CD14-positive monocyte (primary cell): Measurements from ENCODE around the gene SLC9A7. TPM values are rescaled to one million over a fixed set of nuclear protein-coding genes. Genes with fewer than 3 reads are reported as not detected.
"Not testable (repeated sequence)": the region's sequence is repeated elsewhere in the genome, so short reads cannot be mapped to it uniquely, and the experiment has no call there.

Experiments
- DNase-seq, 3 donors: peaks; one replicate each; pipeline ENCODE4 v3.0.0-alpha.2; 2011 to 2022
- H2AFZ ChIP-seq: 2 replicates; pipeline ENCODE4 v1.6.0; 2012; ENCODE audit warnings: mild to moderate bottlenecking, low read depth, low read length, inconsistent platforms; ENCODE audit not compliant: insufficient read depth, poor library complexity, severe bottlenecking
- H3K27ac ChIP-seq, 2 donors: 1 replicate in 1 of 2; 2 replicates in 1 of 2; pipeline ENCODE4 v1.5.1; 2012 to 2013; ENCODE audit warnings: low read length in 2 of 2, control low read depth in 1 of 2, inconsistent platforms in 1 of 2, low read depth in 1 of 2, mild to moderate bottlenecking in 1 of 2
- H3K27me3 ChIP-seq, 2 donors: one replicate each; pipeline versions ENCODE4 v1.6.0 to v1.6.1; 2011 to 2013; ENCODE audit warnings: low read length in 2 of 2; ENCODE audit not compliant: control insufficient read depth in 2 of 2, insufficient read depth in 2 of 2
- H3K36me3 ChIP-seq, 2 donors: replicated peaks in 1 of 2; 1 replicate in 1 of 2; 2 replicates in 1 of 2; pipeline versions ENCODE4 v1.5.1 to v1.6.1; 2012 to 2013; ENCODE audit warnings: low read length in 2 of 2, control low read depth in 1 of 2, inconsistent platforms in 1 of 2, mild to moderate bottlenecking in 1 of 2; ENCODE audit not compliant: insufficient read depth in 2 of 2, control insufficient read depth in 1 of 2
- H3K4me1 ChIP-seq, 2 donors: 1 replicate in 1 of 2; 2 replicates in 1 of 2; pipeline versions ENCODE4 v1.5.1 to v1.6.1; 2012 to 2013; ENCODE audit warnings: low read length in 2 of 2, control low read depth in 1 of 2, inconsistent platforms in 1 of 2, mild to moderate bottlenecking in 1 of 2, moderate library complexity in 1 of 2; ENCODE audit not compliant: insufficient read depth in 2 of 2, control insufficient read depth in 1 of 2
- H3K4me2 ChIP-seq: replicated peaks from 2 replicates; pipeline ENCODE3; 2012; ENCODE audit warnings: low read length, moderate library complexity, mild to moderate bottlenecking; ENCODE audit not compliant: poor library complexity, severe bottlenecking; ENCODE audit errors: extremely low read depth
- H3K4me3 ChIP-seq, 3 experiments: fragments of 200-600 bp in 1 of 3; sonication (generic) in 1 of 3; replicated peaks in 1 of 3; 1 replicate in 2 of 3; 2 replicates in 1 of 3; pipeline ENCODE4 v1.5.1; 2011 to 2013; ENCODE audit warnings: low read length in 3 of 3, mild to moderate bottlenecking in 3 of 3, control low read depth in 2 of 3, low read depth in 2 of 3, inconsistent platforms in 1 of 3, moderate library complexity in 1 of 3
- H3K79me2 ChIP-seq: 2 replicates; pipeline ENCODE4 v1.6.0; 2012; ENCODE audit warnings: mild to moderate bottlenecking, control low read depth, inconsistent platforms, low read length, moderate library complexity; ENCODE audit not compliant: insufficient read depth
- H3K9ac ChIP-seq: 2 replicates; pipeline ENCODE4 v1.6.0; 2017; ENCODE audit warnings: low read length, mild to moderate bottlenecking; ENCODE audit not compliant: insufficient read depth, poor library complexity, severe bottlenecking
- H3K9me3 ChIP-seq, 2 donors: replicated peaks in 1 of 2; 1 replicate in 1 of 2; 2 replicates in 1 of 2; pipeline versions ENCODE4 v1.5.1 to v1.6.1; 2012 to 2013; ENCODE audit warnings: low read length in 2 of 2, control low read depth in 1 of 2; ENCODE audit not compliant: control insufficient read depth in 1 of 2, insufficient read depth in 1 of 2
- H4K20me1 ChIP-seq: 2 replicates; pipeline ENCODE4 v1.6.0; 2012; ENCODE audit warnings: mild to moderate bottlenecking, low read length, control low read depth, moderate library complexity; ENCODE audit not compliant: insufficient read depth
- H3K27ac Mint-ChIP-seq, 7 donors: one replicate each; pipeline ENCODE4 v1.8.0; 2020; ENCODE audit warnings: mild to moderate bottlenecking in 7 of 7, mixed read lengths in 7 of 7, moderate library complexity in 6 of 7, inconsistent platforms in 2 of 7
- H3K27me3 Mint-ChIP-seq, 3 donors: one replicate each; pipeline ENCODE4 v1.8.0; 2021 to 2022; ENCODE audit warnings: low read depth in 3 of 3, mild to moderate bottlenecking in 3 of 3, mixed read lengths in 3 of 3, moderate library complexity in 3 of 3, inconsistent platforms in 1 of 3
- H3K36me3 Mint-ChIP-seq, 2 donors: one replicate each; pipeline ENCODE4 v1.8.0; 2020; ENCODE audit warnings: mixed read lengths in 2 of 2, inconsistent platforms in 1 of 2, mild to moderate bottlenecking in 1 of 2
- H3K4me1 Mint-ChIP-seq: one replicate; pipeline ENCODE4 v1.8.0; 2020; ENCODE audit warnings: mild to moderate bottlenecking, mixed read lengths
- H3K4me3 Mint-ChIP-seq, 2 donors: one replicate each; pipeline ENCODE4 v1.8.0; 2020; ENCODE audit warnings: mild to moderate bottlenecking in 2 of 2, mixed read lengths in 2 of 2, moderate library complexity in 1 of 2
- H3K9me3 Mint-ChIP-seq, 7 donors: one replicate each; pipeline ENCODE4 v1.8.0; 2020 to 2022; ENCODE audit warnings: mixed read lengths in 7 of 7, mild to moderate bottlenecking in 6 of 7, moderate library complexity in 6 of 7, inconsistent platforms in 2 of 7
- WGBS: methylation state at CpG from one replicate; pipeline ENCODE4 v1.1.5; 2013; ENCODE audit warnings: missing lambda C conversion rate; ENCODE audit not compliant: insufficient coverage; 5-methylcytosine and 5-hydroxymethylcytosine counted together
- intact Hi-C, 2 donors: fragments of 100-400 bp; cut with micrococcal nuclease; formaldehyde crosslinking; loops; one replicate each; pipeline versions ENCODE4 v1.15.0 to v1.15.1; 2023
- polyA plus RNA-seq, 3 donors: library from polyadenylated mRNA; depleted of rRNA in 1 of 3; unstranded in 2 of 3; stranded (reverse) in 1 of 3; fragments of 300-500 nt in 2 of 3; fragments of >200 nt in 1 of 3; fragmentation: Illumina TruSeq in 2 of 3; gene quantifications; 1 replicate in 2 of 3; 2 replicates in 1 of 3; pipeline ENCODE4 v1.2.3, GENCODE V29; 2012 to 2021
- TF ChIP-seq, protein P1 (sequence below): fragments of 200-600 bp; IDR thresholded peaks from one replicate; pipeline ENCODE4 v1.8.0; 2022; ENCODE audit warnings: antibody characterized with exemption, mild to moderate bottlenecking

The SLC9A7 gene
- polyA plus RNA-seq, 3 donors: 0.73 to 2.0 (median 1.0) TPM

- Histone ChIP-seq H3K9ac (no peak overlapping the region), H3K9me3 (peaks cover 0 to 9% of the 10 kb centered on the region in 2 donors), H3K4me1 (no peaks in the 10 kb centered on the region), H3K27me3 (no peaks in the 10 kb centered on the region), H3K79me2 (no peaks in the 10 kb centered on the region), H3K27ac (no peak overlapping the region), H3K36me3 (no peaks in the 10 kb centered on the region), H4K20me1 (no peaks in the 10 kb centered on the region), H2AFZ (no peak overlapping the region), H3K4me2 (no peak overlapping the region), H3K4me3 (no peak overlapping the region)
- intact Hi-C loops: no loop called here
- peaks cover 7% of the 10 kb centered on the region for H3K4me1 Mint-ChIP-seq
- peaks cover 0 to 7% (median 2%) of the 10 kb centered on the region in 3 donors for H3K27me3 Mint-ChIP-seq
- TF ChIP-seq, protein P1, sequence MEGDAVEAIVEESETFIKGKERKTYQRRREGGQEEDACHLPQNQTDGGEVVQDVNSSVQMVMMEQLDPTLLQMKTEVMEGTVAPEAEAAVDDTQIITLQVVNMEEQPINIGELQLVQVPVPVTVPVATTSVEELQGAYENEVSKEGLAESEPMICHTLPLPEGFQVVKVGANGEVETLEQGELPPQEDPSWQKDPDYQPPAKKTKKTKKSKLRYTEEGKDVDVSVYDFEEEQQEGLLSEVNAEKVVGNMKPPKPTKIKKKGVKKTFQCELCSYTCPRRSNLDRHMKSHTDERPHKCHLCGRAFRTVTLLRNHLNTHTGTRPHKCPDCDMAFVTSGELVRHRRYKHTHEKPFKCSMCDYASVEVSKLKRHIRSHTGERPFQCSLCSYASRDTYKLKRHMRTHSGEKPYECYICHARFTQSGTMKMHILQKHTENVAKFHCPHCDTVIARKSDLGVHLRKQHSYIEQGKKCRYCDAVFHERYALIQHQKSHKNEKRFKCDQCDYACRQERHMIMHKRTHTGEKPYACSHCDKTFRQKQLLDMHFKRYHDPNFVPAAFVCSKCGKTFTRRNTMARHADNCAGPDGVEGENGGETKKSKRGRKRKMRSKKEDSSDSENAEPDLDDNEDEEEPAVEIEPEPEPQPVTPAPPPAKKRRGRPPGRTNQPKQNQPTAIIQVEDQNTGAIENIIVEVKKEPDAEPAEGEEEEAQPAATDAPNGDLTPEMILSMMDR: no peak
- H3K9me3 Mint-ChIP-seq: peaks cover 2 to 10% (median 4%) of the 10 kb centered on the region in 7 donors
- H3K4me3 Mint-ChIP-seq: no peak overlapping the region
- DNase-seq: no peak
- no peaks in the 10 kb centered on the region for H3K36me3 Mint-ChIP-seq
- H3K27ac Mint-ChIP-seq: no peak overlapping the region
- no CpG with 5 or more reads among the region's 1 CpG for WGBS
Observed at GRCh38 chrX:46730765-46731164, 28.2 kb downstream of the SLC9A7 start.

DNA sequence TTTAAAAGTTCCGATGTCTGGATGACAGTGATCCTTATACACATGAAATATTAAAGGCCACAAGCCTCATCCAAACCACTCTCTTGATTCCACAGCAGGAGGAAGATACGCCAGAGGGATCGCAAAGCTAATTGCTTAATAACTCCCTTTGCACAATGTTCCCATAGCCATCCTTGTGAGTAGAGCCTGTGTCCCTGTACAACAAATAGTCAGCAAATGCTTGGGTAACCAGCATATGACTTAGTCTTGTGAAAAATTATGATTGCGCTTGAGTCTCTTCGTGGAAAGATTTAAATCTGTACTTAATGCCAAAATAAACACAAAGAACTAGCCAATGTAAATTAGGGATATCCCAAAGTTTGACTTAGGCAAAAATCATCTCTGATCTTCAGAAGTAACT is 31.5 kb downstream of the SLC9A7 start:
- WGBS: no CpG with 5 or more reads among the region's 5 CpGs
- Mint-ChIP-seq H3K36me3 (no peaks in the 10 kb centered on the region), H3K27me3 (peaks cover 0 to 10% (median 2%) of the 10 kb centered on the region in 3 donors), H3K4me3 (no peak overlapping the region), H3K9me3 (peaks cover 0 to 5% (median 0%) of the 10 kb centered on the region in 7 donors), H3K4me1 (peaks cover 2% of the 10 kb centered on the region), H3K27ac (no peak overlapping the region)
- no peak overlapping the region for H3K9ac ChIP-seq
- H2AFZ ChIP-seq: no peak overlapping the region
- no peaks in the 10 kb centered on the region for H3K79me2 ChIP-seq
- H3K9me3 ChIP-seq: no peaks in the 10 kb centered on the region
- H3K4me3 ChIP-seq: no peak overlapping the region
- TF ChIP-seq, protein P1: no peak
- H3K4me2 ChIP-seq: no peak overlapping the region
- no peak overlapping the region for H3K27ac ChIP-seq
- H3K4me1 ChIP-seq: no peaks in the 10 kb centered on the region
- intact Hi-C loops: no loop called here
- DNase-seq: no peak
- no peaks in the 10 kb centered on the region for H3K36me3 ChIP-seq
- H3K27me3 ChIP-seq: no peaks in the 10 kb centered on the region
- no peaks in the 10 kb centered on the region for H4K20me1 ChIP-seq

DNA sequence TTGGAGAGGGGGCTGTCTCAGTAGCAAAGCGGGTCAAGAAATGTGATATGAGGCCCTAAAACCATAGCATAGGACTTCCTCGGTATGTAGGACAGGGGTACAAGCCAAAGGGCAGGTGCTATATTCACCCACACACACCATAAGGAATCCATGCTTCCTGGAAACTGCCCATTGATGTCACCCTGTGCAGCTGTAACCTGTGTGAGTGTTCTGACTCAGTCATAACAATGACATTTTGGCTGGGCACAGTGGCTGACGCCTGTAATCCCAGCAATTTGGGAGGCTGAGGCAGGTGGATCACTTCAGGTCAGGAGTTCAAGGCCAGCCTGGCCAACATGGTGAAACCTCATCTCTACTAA is 35.4 kb downstream of the SLC9A7 start:
- H3K4me1 Mint-ChIP-seq, DNase-seq, H3K4me1 ChIP-seq, H3K79me2 ChIP-seq, H3K9ac ChIP-seq, H3K9me3 Mint-ChIP-seq, H3K4me3 Mint-ChIP-seq, H3K36me3 ChIP-seq, H3K27ac Mint-ChIP-seq, H3K9me3 ChIP-seq, H4K20me1 ChIP-seq, H2AFZ ChIP-seq, H3K27ac ChIP-seq, H3K27me3 Mint-ChIP-seq, H3K4me3 ChIP-seq, H3K27me3 ChIP-seq, H3K36me3 Mint-ChIP-seq, intact Hi-C loops, H3K4me2 ChIP-seq: not testable (repeated sequence)
- WGBS: no CpG with 5 or more reads among the region's 3 CpGs
